Skin epidermis (tissue), 12 donors: ENCODE measurements around the gene DCLK1.
A peak's percentile ranks its signal among the peaks of the same experiment; 100 is the strongest.

ENCODE experiments used
- H3K27ac ChIP-seq, 21 experiments: fragments of 200-600 bp; sonication (generic) in 11 of 21; one replicate each; pipeline ENCODE4 v1.5.0; 2020; ENCODE audit warnings: mild to moderate bottlenecking in 3 of 21, inconsistent platforms in 2 of 21, moderate library complexity in 2 of 21
- H3K4me3 ChIP-seq, 7 experiments: fragments of 200-600 bp; sonication (generic) in 2 of 7; one replicate each; pipeline ENCODE4 v1.5.0; 2020; ENCODE audit warnings: inconsistent platforms in 2 of 7, mild to moderate bottlenecking in 2 of 7, moderate library complexity in 1 of 7

Gene DCLK1

GRCh38 chr13:35744566-35745178 lies 386.5 kb downstream of the DCLK1 start:
- Histone ChIP-seq H3K4me3 (no peak overlapping the region), H3K27ac (no peak overlapping the region)

- no peak overlapping the region for H3K27ac ChIP-seq
- no peak overlapping the region for H3K4me3 ChIP-seq
Observed at GRCh38 chr13:35744144-35744543, 387.0 kb downstream of the DCLK1 start.

GRCh38 chr13:35743165-35743564 lies 388.0 kb downstream of the DCLK1 start:
- Histone ChIP-seq H3K27ac (no peak overlapping the region), H3K4me3 (no peak overlapping the region)

- Histone ChIP-seq H3K27ac (no peak overlapping the region), H3K4me3 (no peak overlapping the region)
Observed at GRCh38 chr13:35741657-35742056, 389.5 kb downstream of the DCLK1 start.

- H3K27ac ChIP-seq, result no peak overlapping the region
- no peak overlapping the region for H3K4me3 ChIP-seq
Observed at GRCh38 chr13:35736876-35737275, 394.3 kb downstream of the DCLK1 start.

GRCh38 chr13:35733827-35734226 lies 397.4 kb downstream of the DCLK1 start:
- no peak overlapping the region for H3K4me3 ChIP-seq
- H3K27ac ChIP-seq, result no peak overlapping the region

- Histone ChIP-seq H3K27ac (no peak overlapping the region), H3K4me3 (no peak overlapping the region)
Observed at GRCh38 chr13:35732565-35732964, 398.6 kb downstream of the DCLK1 start.

GRCh38 chr13:35731471-35731870 lies 399.7 kb downstream of the DCLK1 start:
- Histone ChIP-seq H3K4me3 (no peak overlapping the region), H3K27ac (no peak overlapping the region)

GRCh38 chr13:35729926-35730627 lies 401.1 kb downstream of the DCLK1 start:
- no peak overlapping the region for H3K27ac ChIP-seq

GRCh38 chr13:35727881-35728280 lies 403.3 kb downstream of the DCLK1 start:
- no peak overlapping the region for H3K27ac ChIP-seq
- no peak overlapping the region for H3K4me3 ChIP-seq

More at GRCh38 chr13:35729926-35730627, 401.1 kb downstream of the DCLK1 start:
- H3K4me3 ChIP-seq, result no peak overlapping the region

GRCh38 chr13:35724446-35724845 lies 406.7 kb downstream of the DCLK1 start:
- no peak overlapping the region for H3K4me3 ChIP-seq

GRCh38 chr13:35723821-35724220 lies 407.4 kb downstream of the DCLK1 start:
- Histone ChIP-seq H3K4me3 (no peak overlapping the region), H3K27ac (peak overlapping the region in 1 of 21 experiments; percentile 30)

More at GRCh38 chr13:35724446-35724845, 406.7 kb downstream of the DCLK1 start:
- no peak overlapping the region for H3K27ac ChIP-seq

GRCh38 chr13:35723053-35723461 lies 408.1 kb downstream of the DCLK1 start:
- Histone ChIP-seq H3K27ac (no peak overlapping the region), H3K4me3 (no peak overlapping the region)

GRCh38 chr13:35722458-35723052 lies 408.6 kb downstream of the DCLK1 start:
- Histone ChIP-seq H3K4me3 (no peak overlapping the region), H3K27ac (no peak overlapping the region)

- Histone ChIP-seq H3K4me3 (no peak overlapping the region), H3K27ac (no peak overlapping the region)
Observed at GRCh38 chr13:35720690-35721554, 410.3 kb downstream of the DCLK1 start.

GRCh38 chr13:35720290-35720689 lies 410.9 kb downstream of the DCLK1 start:
- Histone ChIP-seq H3K27ac (no peak overlapping the region), H3K4me3 (no peak overlapping the region)
